Mucosa of rectum (tissue), 2 donors: ENCODE results near the gene ATG14.

Source experiments
- H3K27ac ChIP-seq, 2 donors: one replicate each; pipeline ENCODE4 v1.7.0; 2013; ENCODE audit warnings: inconsistent platforms in 2 of 2, low read depth in 2 of 2, low read length in 2 of 2
- H3K27me3 ChIP-seq, 2 donors: one replicate each; pipeline ENCODE4 v1.7.0; 2013; ENCODE audit warnings: low read length in 2 of 2; ENCODE audit not compliant: control insufficient read depth in 2 of 2, insufficient read depth in 2 of 2
- H3K36me3 ChIP-seq, 2 donors: one replicate each; pipeline ENCODE4 v1.7.0; 2013; ENCODE audit warnings: low read length in 2 of 2; ENCODE audit not compliant: control insufficient read depth in 2 of 2, insufficient read depth in 2 of 2
- H3K4me1 ChIP-seq, 2 donors: one replicate each; pipeline ENCODE4 v1.7.0; 2013; ENCODE audit warnings: low read length in 2 of 2, mild to moderate bottlenecking in 1 of 2; ENCODE audit not compliant: control insufficient read depth in 2 of 2, insufficient read depth in 2 of 2
- H3K4me3 ChIP-seq, 2 donors: one replicate each; pipeline ENCODE4 v1.7.0; 2013; ENCODE audit warnings: low read length in 2 of 2
- H3K9ac ChIP-seq, 2 donors: one replicate each; pipeline ENCODE4 v1.7.0; 2013; ENCODE audit warnings: low read length in 2 of 2, low read depth in 1 of 2, mild to moderate bottlenecking in 1 of 2
- H3K9me3 ChIP-seq, 2 donors: one replicate each; pipeline ENCODE4 v1.7.0; 2013; ENCODE audit warnings: low read length in 2 of 2; ENCODE audit not compliant: control insufficient read depth in 2 of 2
- donor health status: healthy.
- donor health status: Normal muscosa, but diverticular disease.

Gene ATG14

GRCh38 chr14:55329999-55330710, 81.5 kb downstream of the ATG14 start:
- Histone ChIP-seq H3K36me3 (peaks cover 0 to 2% of the 10 kb centered on the region in 2 donors), H3K27me3 (no peaks in the 10 kb centered on the region), H3K9ac (no peak overlapping the region), H3K4me1 (peaks cover 13 to 37% of the 10 kb centered on the region in 2 donors), H3K4me3 (no peak overlapping the region), H3K27ac (no peak overlapping the region), H3K9me3 (no peaks in the 10 kb centered on the region)

- H3K4me3 ChIP-seq = no peak overlapping the region
- H3K36me3 ChIP-seq = peaks cover 0 to 2% of the 10 kb centered on the region in 2 donors
- peaks cover 2 to 20% of the 10 kb centered on the region in 2 donors for H3K4me1 ChIP-seq
- H3K27me3 ChIP-seq = no peaks in the 10 kb centered on the region
- no peak overlapping the region for H3K9ac ChIP-seq
- no peaks in the 10 kb centered on the region for H3K9me3 ChIP-seq
- H3K27ac ChIP-seq = no peak overlapping the region
Measured at GRCh38 chr14:55328317-55328716, 83.3 kb downstream of the ATG14 start.

GRCh38 chr14:55327179-55327578, 84.5 kb downstream of the ATG14 start:
- Histone ChIP-seq H3K4me3 (no peak overlapping the region), H3K36me3 (peaks cover 0 to 2% of the 10 kb centered on the region in 2 donors), H3K27me3 (no peaks in the 10 kb centered on the region), H3K27ac (no peak overlapping the region), H3K9ac (no peak overlapping the region), H3K9me3 (no peaks in the 10 kb centered on the region), H3K4me1 (peaks cover 2 to 8% of the 10 kb centered on the region in 2 donors)

- Histone ChIP-seq H3K9ac (no peak overlapping the region), H3K4me3 (no peak overlapping the region), H3K27ac (no peak overlapping the region), H3K36me3 (peaks cover 2 to 3% of the 10 kb centered on the region in 2 donors), H3K4me1 (peaks cover 0 to 4% of the 10 kb centered on the region in 2 donors), H3K27me3 (no peaks in the 10 kb centered on the region), H3K9me3 (no peaks in the 10 kb centered on the region)
Measured at GRCh38 chr14:55324812-55325211, 86.8 kb downstream of the ATG14 start.

- no peak overlapping the region for H3K9ac ChIP-seq
- peaks cover 2 to 3% of the 10 kb centered on the region in 2 donors for H3K36me3 ChIP-seq
- no peaks in the 10 kb centered on the region for H3K27me3 ChIP-seq
- no peaks in the 10 kb centered on the region for H3K9me3 ChIP-seq
- no peak overlapping the region for H3K4me3 ChIP-seq
- peaks cover under 1 to 5% of the 10 kb centered on the region in 2 donors for H3K4me1 ChIP-seq
- H3K27ac ChIP-seq = no peak overlapping the region
Measured at GRCh38 chr14:55323910-55324309, 87.7 kb downstream of the ATG14 start.

- Histone ChIP-seq H3K4me1 (peaks cover 8 to 34% of the 10 kb centered on the region in 2 donors), H3K9ac (no peak overlapping the region), H3K27me3 (no peaks in the 10 kb centered on the region), H3K4me3 (peak overlapping the region in 1 of 2 donors; percentile 7), H3K36me3 (peaks cover 0 to 3% of the 10 kb centered on the region in 2 donors), H3K9me3 (no peaks in the 10 kb centered on the region), H3K27ac (peak overlapping the region; percentile 46 to 75)
Measured at GRCh38 chr14:55318694-55319093, 92.9 kb downstream of the ATG14 start.

GRCh38 chr14:55317542-55318306, 93.9 kb downstream of the ATG14 start:
- H3K9ac ChIP-seq = peak overlapping the region; percentile 5 to 24
- peaks cover 3 to 5% of the 10 kb centered on the region in 2 donors for H3K9me3 ChIP-seq
- H3K27ac ChIP-seq = peak overlapping the region; percentile 85 to 86
- H3K36me3 ChIP-seq = peaks cover 3 to 6% of the 10 kb centered on the region in 2 donors
- peak overlapping the region in 1 of 2 donors; percentile 55 for H3K4me3 ChIP-seq
- H3K4me1 ChIP-seq = peaks cover 8 to 34% of the 10 kb centered on the region in 2 donors
- no peaks in the 10 kb centered on the region for H3K27me3 ChIP-seq

- peak overlapping the region in 1 of 2 donors; percentile 42 for H3K9ac ChIP-seq
- H3K4me3 ChIP-seq = no peak overlapping the region
- H3K9me3 ChIP-seq = peaks cover 5 to 10% of the 10 kb centered on the region in 2 donors
- H3K27me3 ChIP-seq = no peaks in the 10 kb centered on the region
- peaks cover 3 to 13% of the 10 kb centered on the region in 2 donors for H3K36me3 ChIP-seq
- H3K4me1 ChIP-seq = peaks cover 8 to 35% of the 10 kb centered on the region in 2 donors
- H3K27ac ChIP-seq = peak overlapping the region; percentile 86 to 88
Measured at GRCh38 chr14:55316564-55316963, 95.1 kb downstream of the ATG14 start.
